Fibroblast of the aortic adventitia (primary cell): ENCODE results near the gene SGPP1. TPM values are rescaled to one million over a fixed set of nuclear protein-coding genes. Genes with fewer than 3 reads are reported as not detected.

Source experiments
- DNase-seq: peaks from one replicate; pipeline ENCODE4 v3.0.0-alpha.2; 2010; ENCODE audit warnings: low read depth
- H3K4me3 ChIP-seq: 2 replicates; pipeline ENCODE4 v1.5.1; 2011; ENCODE audit warnings: low read depth, mild to moderate bottlenecking, control low read depth, low read length, moderate library complexity
- total RNA-seq: library from RNA; depleted of rRNA; stranded (reverse); fragments of >200 nt; gene quantifications from 2 replicates; pipeline ENCODE4 v1.2.3, GENCODE V29; 2012; ENCODE audit warnings: low replicate concordance
- TF ChIP-seq, protein P1 (sequence below): IDR thresholded peaks from 2 replicates; pipeline ENCODE4 v1.5.1; 2011; ENCODE audit warnings: mild to moderate bottlenecking, low read length, control low read depth, inconsistent platforms; ENCODE audit not compliant: insufficient read depth

SGPP1 gene, protein sequence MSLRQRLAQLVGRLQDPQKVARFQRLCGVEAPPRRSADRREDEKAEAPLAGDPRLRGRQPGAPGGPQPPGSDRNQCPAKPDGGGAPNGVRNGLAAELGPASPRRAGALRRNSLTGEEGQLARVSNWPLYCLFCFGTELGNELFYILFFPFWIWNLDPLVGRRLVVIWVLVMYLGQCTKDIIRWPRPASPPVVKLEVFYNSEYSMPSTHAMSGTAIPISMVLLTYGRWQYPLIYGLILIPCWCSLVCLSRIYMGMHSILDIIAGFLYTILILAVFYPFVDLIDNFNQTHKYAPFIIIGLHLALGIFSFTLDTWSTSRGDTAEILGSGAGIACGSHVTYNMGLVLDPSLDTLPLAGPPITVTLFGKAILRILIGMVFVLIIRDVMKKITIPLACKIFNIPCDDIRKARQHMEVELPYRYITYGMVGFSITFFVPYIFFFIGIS
- total RNA-seq, result 8.3 and 34.4 TPM in 2 replicates

DNA sequence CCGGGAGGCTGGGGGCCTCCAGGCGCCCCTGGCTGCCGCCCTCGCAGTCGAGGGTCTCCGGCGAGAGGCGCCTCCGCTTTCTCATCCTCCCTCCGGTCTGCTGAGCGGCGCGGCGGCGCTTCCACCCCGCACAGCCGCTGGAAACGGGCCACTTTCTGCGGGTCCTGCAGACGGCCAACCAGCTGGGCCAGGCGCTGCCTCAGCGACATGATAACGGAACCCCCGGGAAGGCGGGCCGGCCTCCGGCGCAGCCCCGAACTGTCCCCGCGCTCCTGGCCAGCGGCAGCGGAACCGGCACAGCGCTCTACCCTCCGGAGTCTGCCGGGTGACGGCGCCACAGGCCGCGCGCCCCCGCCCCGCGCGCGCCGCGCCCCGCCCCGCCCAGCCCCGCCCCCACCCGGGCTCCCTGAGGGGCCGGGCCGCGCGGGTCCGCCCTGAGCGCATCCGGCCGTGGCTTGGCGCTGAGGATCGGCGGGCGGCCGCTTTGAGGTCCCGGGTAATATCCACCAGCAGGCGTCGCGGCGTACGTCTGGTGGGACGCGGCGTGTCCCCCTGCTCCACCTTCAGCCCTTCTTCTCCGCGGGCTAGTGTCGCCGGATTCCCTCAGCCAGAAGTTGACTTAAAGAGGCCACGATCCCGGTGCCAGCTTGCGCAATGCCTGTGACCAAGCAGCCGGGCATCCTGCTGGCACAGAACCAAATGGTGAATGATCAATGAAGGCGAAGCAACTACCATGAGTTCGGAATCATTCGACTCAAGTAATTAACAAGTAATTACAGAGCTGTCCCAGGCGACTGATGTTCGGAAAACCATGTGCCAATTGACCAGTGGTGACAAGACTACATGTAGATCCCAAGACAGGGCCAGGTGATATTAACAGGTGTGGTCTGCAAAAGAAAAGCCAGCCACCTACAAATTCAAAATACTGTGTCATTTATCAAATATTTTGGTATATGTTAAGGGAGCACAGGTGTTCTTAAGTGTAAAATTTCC, at the start of gene SGPP1:
Gene SGPP1 (minus strand): TSS at position 330 of the 993 bp plus-strand sequence. CDS start 121 bp downstream, at position 209.
- DNase-seq, result peak; percentile 63
- TF ChIP-seq, protein P1, sequence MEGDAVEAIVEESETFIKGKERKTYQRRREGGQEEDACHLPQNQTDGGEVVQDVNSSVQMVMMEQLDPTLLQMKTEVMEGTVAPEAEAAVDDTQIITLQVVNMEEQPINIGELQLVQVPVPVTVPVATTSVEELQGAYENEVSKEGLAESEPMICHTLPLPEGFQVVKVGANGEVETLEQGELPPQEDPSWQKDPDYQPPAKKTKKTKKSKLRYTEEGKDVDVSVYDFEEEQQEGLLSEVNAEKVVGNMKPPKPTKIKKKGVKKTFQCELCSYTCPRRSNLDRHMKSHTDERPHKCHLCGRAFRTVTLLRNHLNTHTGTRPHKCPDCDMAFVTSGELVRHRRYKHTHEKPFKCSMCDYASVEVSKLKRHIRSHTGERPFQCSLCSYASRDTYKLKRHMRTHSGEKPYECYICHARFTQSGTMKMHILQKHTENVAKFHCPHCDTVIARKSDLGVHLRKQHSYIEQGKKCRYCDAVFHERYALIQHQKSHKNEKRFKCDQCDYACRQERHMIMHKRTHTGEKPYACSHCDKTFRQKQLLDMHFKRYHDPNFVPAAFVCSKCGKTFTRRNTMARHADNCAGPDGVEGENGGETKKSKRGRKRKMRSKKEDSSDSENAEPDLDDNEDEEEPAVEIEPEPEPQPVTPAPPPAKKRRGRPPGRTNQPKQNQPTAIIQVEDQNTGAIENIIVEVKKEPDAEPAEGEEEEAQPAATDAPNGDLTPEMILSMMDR, result peak; percentile 40
- H3K4me3 ChIP-seq, result peak within 1 kb of the TSS; percentile 95

DNA sequence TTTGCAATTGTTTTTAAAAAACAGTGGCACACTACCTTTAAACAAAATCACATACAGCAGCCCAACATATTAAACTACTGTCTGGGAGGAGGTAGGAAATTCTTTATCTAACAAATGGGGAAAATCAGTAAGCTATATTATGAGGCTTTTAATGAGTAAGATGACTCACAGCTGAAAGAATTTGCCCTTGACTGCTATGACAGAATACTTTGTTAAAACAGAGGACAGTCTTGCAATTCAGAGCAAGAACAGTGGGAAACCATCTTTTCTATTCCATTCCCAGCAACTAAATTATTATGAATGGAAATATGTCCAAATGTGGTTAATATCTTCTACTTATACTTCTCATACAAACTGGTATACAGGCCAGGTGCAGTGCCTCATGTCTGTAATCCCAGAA, 49.2 kb upstream of the SGPP1 start:
- peak; percentile 55 for DNase-seq
- H3K4me3 ChIP-seq, result no peak overlapping the region
- TF ChIP-seq, protein P1, result no peak

DNA sequence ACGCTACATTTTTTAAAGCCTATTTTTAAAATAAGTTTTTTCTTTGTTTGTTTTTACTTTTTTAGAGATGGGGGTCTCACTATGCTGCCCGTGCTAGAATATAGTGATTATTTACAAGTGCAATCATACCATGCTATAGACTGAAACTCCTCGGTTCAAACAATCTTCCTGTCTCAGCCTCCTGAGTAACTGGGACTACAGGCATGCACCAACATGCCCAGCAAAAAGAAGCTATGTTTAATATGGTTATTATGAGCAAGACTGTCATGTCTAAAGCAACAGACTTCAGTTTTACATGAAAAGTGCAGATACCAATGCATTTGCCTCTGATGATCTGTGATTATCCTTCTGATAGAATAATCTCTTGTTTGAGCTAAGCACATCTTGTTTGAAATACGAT, 45.6 kb upstream of the SGPP1 start:
- TF ChIP-seq, protein P1, result no peak
- no peak overlapping the region for H3K4me3 ChIP-seq
- no peak for DNase-seq

DNA sequence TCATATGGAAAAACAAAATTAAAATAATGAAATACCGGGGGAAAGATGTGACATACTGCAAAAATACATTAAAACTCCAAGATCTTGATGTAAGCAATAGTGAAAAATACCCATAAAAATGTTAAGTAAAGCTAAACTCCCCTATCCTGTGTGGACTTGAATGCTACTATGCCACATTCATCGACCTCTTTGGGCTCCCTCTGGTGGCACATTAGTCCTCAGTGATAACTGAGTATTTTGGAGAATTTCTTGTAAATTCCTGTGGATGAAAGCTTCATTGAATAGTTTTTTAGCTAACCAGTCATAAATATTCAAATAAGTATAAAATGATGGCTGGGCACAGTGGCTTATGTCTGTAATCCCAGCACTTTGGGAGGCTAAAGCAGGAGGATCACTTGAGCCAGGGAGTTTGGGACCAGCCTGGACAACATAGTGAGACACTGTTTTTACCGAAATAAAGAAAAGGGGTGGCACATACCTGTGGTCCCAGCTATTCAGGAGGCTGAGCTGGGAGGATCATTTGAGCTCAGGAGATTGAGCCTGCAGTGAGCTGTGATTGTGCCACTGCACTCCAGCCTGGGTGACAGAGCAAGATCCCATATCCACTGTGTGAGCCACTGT, 42.4 kb upstream of the SGPP1 start:
- DNase-seq, result peak; percentile 77
- no peak overlapping the region for H3K4me3 ChIP-seq
- TF ChIP-seq, protein P1, result peak; percentile 73

DNA sequence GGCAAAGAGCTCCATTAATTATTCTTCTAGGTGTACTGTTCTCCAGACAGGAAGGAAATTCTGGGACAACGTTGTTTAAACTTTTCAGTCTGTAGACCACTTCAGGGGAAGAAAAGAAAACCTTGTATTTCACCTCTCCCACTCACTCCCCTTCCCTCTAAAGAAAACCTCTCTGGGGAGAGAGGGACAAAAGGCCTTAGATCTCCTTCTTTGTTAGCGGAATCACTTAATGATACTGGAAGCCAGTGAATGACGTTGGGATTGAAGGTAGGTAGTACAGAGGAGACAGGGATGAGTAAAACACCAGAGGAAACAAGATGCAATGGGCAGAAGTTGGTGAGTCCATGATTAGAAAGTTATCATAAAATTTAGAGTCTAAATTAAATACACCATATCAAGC, 38.7 kb upstream of the SGPP1 start:
- TF ChIP-seq, protein P1, result no peak
- DNase-seq, result no peak
- H3K4me3 ChIP-seq, result no peak overlapping the region

DNA sequence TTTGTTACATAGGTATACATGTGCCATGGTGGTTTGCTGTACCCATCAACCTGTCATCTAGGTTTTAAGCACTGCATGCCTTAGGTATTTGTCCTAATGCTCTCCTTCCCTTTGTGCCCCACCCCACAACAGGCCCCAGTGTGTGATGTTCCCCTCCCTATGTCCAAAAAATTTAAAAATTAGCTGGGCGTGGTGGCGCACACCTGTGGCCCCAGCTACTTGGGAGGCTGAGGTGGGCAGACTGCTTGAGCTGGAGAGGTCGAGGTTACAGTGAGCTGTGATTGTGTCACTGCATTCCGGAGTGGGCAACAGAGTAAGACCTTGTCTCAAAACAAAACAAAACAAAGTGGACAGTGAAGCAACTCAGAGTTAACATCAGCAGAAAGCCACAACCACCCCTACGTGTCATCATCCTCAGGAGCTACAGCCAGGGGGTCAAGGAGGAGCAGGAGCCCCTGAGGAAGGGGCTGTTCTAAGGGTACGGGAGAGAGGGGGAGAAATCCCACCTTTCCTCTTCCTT, 36.8 kb upstream of the SGPP1 start:
- H3K4me3 ChIP-seq, result no peak overlapping the region
- DNase-seq, result no peak
- TF ChIP-seq, protein P1, result no peak
